ENCODE measurements around the gene ZBTB47. TPM values are rescaled to one million over a fixed set of nuclear protein-coding genes. Genes with fewer than 3 reads are reported as not detected.

ZBTB47 gene
- total RNA-seq, 2 donors from 2014 or later, result 84.2 to 108 TPM

- no peak for TF ChIP-seq CTCF (IDR thresholded peaks at IDR 0.05)
- no peak overlapping the region for H3K27ac ChIP-seq
- H3K27me3 ChIP-seq (replicated peaks; ENCODE audit: insufficient read depth), result no peaks in the 10 kb centered on the region
- H3K4me3 ChIP-seq, result no peak overlapping the region
- H3K4me1 ChIP-seq (ENCODE audit: control insufficient read depth in 1 of 2, low read depth in 2 of 2), result peaks cover 0 to 5% of the 10 kb centered on the region in 2 donors
- ATAC-seq (ENCODE audit: insufficient number of reproducible peaks, low FRiP score, low read depth), result no peak
- no peak for DNase-seq (ENCODE audit: low spot score)
- no peaks in the 10 kb centered on the region for H3K36me3 ChIP-seq
- no peaks in the 10 kb centered on the region for H3K9me3 ChIP-seq
Measured at GRCh38 chr3:42690766-42691680, 37.5 kb downstream of the ZBTB47 start.

GRCh38 chr3:42691816-42692666, 38.5 kb downstream of the ZBTB47 start:
- Histone ChIP-seq H3K36me3 (no peaks in the 10 kb centered on the region), H3K9me3 (no peaks in the 10 kb centered on the region), H3K27ac (no peak overlapping the region), H3K27me3 (replicated peaks; ENCODE audit: insufficient read depth) (no peaks in the 10 kb centered on the region), H3K4me3 (no peak overlapping the region), H3K4me1 (ENCODE audit: control insufficient read depth in 1 of 2, low read depth in 2 of 2) (no peaks in the 10 kb centered on the region)
- no peak for ATAC-seq (ENCODE audit: insufficient number of reproducible peaks, low FRiP score, low read depth)
- no peak for TF ChIP-seq CTCF (IDR thresholded peaks at IDR 0.05)
- DNase-seq (ENCODE audit: low spot score), result no peak

GRCh38 chr3:42692667-42693529, 39.4 kb downstream of the ZBTB47 start:
- no peaks in the 10 kb centered on the region for H3K9me3 ChIP-seq
- no peaks in the 10 kb centered on the region for H3K4me1 ChIP-seq (ENCODE audit: control insufficient read depth in 1 of 2, low read depth in 2 of 2)
- no peak for DNase-seq (ENCODE audit: low spot score)
- no peaks in the 10 kb centered on the region for H3K27me3 ChIP-seq (replicated peaks; ENCODE audit: insufficient read depth)
- ATAC-seq (ENCODE audit: insufficient number of reproducible peaks, low FRiP score, low read depth), result no peak
- no peak overlapping the region for H3K4me3 ChIP-seq
- no peaks in the 10 kb centered on the region for H3K36me3 ChIP-seq
- H3K27ac ChIP-seq, result no peak overlapping the region
- TF ChIP-seq CTCF (IDR thresholded peaks at IDR 0.05), result no peak

- H3K4me1 ChIP-seq (ENCODE audit: control insufficient read depth in 1 of 2, low read depth in 2 of 2), result no peaks in the 10 kb centered on the region
- H3K4me3 ChIP-seq, result no peak overlapping the region
- no peaks in the 10 kb centered on the region for H3K9me3 ChIP-seq
- no peak for TF ChIP-seq CTCF (IDR thresholded peaks at IDR 0.05)
- H3K27me3 ChIP-seq (replicated peaks; ENCODE audit: insufficient read depth), result no peaks in the 10 kb centered on the region
- no peak overlapping the region for H3K27ac ChIP-seq
- no peaks in the 10 kb centered on the region for H3K36me3 ChIP-seq
- DNase-seq (ENCODE audit: low spot score) (no peak), ATAC-seq (ENCODE audit: insufficient number of reproducible peaks, low FRiP score, low read depth) (no peak)
Measured at GRCh38 chr3:42693530-42693930, 40.0 kb downstream of the ZBTB47 start.

Measured in thoracic aorta (tissue), 2 donors.